ENCODE measurements around the gene MCF2L.
"Not testable (repeated sequence)": the region's sequence is repeated elsewhere in the genome, so short reads cannot be mapped to it uniquely, and the experiment has no call there.

MCF2L gene

DNA sequence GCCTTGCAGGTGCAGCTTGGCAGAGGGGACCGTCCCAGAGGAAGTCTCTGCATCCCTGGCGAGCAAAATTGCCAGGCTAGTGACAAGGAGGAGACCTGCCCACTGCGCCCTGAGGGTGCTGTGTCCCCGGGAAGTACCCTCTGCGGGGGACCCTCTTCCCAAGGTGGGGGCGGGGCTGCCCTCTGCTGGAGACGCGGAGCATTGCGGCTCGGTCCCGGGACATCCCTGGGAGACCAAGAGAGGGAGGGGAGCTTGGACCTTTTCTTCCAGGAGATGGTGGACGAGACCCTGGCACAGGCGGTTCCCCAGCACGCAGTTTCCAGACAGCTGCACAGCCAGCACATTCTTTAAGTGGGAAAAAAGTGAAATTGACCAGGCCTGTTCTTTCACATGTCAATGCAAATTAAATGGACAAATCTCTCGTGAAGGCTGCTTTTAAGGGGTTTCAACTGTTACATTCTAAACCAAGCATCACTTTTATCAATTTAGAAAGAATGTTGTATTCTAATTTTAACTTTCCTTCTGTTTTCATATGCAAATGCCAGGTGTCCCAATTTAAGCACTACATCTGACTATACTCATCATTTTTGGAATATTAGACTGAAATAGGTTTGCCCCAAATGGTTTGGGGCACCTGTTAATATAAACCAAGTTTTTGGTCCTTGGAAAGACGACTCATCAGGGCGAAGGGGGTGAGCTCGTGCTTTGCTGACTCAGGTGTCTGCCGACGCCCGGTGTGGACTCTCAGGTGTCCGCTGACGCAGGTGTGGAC is 60.7 kb downstream of the MCF2L start:
- H3K4me3 ChIP-seq (ENCODE audit: low read depth, low read length) = no peak overlapping the region

DNA sequence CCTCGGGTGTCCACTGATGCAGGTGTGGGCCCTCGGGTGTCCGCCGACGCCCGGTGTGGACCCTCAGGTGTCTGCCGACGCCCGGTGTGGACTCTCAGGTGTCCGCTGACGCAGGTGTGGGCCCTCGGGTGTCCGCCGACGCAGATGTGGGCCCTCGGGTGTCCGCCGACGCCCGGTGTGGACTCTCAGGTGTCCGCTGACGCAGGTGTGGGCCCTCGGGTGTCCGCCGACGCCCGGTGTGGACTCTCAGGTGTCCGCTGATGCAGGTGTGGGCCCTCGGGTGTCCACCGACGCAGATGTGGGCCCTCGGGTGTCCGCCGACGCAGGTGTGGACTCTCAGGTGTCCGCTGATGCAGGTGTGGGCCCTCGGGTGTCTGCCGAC is 61.2 kb downstream of the MCF2L start:
- not testable (repeated sequence) for H3K4me3 ChIP-seq (ENCODE audit: low read depth, low read length)

DNA sequence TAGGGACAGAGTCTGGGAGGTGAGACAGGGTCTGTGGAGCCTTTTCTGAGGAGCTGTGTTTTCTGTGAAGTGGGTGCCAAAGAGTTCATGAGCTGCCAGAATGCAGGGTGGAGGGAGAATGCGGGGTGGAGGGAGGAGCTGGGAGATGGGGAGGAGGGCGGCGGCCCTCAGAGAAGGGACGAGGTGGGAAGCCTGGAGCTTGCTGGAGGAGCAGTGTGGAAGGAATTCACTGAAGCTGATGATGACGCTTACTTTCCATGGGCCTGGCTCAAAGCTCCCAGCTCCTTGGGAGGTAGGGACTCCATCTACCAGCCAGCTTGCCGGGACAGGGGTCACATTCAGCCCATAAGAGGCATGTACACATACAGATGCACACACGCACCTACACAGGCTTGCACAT is 62.5 kb downstream of the MCF2L start:
- H3K4me3 ChIP-seq (ENCODE audit: low read depth, low read length) = no peak overlapping the region

DNA sequence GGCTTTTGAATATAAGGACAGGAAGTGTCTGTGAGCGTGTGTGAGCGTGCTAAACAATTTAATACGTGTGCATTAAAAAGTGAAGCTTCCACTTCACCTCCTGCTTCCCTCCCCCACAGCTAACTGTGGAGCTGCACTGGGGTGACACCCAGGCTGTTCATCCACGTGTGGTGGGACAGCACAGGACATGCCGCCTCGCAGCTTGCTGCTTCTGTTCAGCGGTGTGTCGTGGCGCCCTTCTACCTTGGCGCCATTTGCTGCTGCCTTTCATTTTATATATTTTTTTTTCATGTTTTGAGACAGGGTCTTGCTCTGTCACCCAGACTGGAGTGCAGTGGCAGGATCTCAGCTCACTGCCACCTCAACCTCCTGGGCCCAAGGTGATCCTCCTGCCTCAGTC is 63.3 kb downstream of the MCF2L start:
- H3K4me3 ChIP-seq (ENCODE audit: low read depth, low read length) = no peak overlapping the region

DNA sequence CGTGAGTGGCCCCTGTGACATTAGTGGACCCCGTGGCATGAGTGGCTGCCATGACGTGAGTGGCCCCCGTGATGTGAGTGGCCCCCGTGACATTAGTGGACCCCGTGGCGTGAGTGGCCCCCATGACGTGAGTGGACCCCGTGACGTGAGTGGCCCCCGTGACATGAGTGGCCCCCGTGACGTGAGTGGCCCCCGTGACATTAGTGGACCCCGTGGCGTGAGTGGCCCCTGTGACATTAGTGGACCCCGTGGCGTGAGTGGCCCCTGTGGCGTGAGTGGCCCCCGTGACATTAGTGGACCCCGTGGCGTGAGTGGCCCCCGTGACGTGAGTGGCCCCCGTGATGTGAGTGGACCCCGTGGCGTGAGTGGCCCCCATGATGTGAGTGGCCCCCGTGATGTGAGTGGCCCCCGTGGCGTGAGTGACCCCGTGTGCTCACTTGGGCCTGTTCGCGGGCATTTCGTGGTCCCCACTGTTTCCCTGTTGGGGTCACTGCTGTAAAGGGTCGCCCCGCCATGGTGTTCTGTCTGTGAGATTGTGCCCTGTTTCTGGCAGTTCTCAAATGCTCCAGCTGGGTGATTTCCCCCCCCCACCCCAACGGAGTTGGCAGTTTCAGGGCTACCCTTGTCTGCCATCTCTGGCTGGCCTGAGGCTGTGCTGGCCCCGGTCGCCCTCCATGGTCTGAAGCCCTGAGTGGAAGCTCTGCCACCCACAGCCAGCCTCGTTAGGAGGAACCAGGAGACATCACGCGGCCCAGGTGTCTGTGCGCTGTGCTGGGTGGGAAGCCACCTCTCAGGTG is 64.2 kb downstream of the MCF2L start:
- no peak overlapping the region for H3K4me3 ChIP-seq (ENCODE audit: low read depth, low read length)

DNA sequence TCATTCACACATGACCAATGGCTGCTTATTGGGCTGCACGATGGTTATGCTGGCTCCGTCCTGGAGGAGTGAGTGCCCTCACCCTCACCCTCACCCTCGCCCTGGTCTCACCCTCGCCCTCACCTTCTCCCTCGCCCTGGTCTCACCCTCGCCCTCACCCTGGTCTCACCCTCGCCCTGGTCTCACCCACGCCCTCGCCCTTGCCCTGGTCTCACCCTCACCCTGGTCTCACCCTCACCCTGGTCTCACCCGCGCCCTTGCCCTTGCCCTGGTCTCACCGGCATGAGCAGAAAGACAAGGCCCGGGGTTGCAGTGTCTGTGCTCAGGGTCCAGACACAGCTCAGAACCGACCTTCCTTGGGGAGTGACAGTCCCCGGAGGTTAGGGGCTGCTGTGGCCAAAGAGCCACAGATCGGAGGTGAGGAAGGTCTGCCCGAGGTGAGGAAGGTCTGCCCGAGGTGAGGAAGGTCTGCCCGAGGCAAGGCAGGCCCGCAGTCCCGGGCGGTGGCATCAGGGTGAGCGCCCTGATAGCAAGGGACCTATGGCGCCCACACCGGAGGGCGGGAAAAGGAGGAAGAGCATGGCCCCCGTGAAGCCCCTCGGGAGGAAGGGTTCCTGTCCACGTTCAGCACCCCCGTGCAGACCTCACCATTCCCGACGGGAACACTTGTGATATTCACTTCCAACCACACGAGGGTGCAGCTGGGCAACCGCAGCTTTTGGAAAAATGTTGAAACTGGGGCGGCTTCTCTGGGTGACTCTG is 65.6 kb downstream of the MCF2L start:
- no peak overlapping the region for H3K4me3 ChIP-seq (ENCODE audit: low read depth, low read length)

DNA sequence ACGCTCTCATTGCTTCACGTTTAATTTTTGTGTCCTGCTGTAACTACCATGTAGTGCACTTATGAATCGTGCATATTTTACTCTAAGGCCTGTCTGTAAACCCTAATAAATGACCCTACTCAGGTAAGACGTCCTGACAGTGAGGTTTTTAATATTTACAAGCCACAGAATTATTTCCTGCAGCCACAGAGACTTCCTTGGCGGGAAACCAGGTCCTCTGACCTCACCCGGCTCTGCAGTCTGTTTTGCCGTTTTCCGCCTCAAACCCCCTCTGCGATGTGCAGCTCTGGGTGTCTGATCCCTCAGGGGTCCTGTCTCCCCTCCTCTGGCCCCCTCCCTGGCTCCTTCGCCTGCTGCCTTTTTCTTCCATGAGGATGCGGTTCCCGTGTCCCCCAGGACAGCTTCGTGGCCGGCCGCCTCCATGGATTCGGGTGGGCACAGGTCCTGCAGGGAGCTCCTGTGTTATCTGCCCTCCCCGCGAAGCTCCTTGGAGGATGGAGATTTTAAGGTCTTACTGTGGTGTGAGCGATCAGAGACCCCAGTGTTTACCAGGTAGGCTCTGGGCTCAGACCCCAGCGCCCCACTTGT is 66.3 kb downstream of the MCF2L start:
- no peak overlapping the region for H3K4me3 ChIP-seq (ENCODE audit: low read depth, low read length)

DNA sequence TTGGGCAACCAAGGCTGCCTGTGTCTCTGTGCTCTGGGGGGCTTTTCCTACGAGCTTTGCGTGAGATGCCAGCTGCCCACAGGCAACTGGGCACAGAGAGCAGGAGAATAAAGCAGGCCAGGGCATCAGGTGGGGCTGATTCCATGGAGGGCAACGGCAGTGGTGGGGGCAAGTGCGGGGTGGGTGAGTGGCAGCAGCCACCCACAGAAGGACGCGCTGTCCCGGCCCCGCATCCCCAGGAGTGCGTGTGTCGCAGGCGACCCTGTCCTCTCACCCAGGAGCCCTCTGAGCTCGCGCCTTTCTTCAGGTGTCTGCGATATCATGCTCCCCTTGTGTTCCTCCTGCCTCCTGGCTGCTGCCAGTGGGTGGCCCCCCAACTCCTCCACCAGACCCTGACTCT is 67.4 kb downstream of the MCF2L start:
- H3K4me3 ChIP-seq (ENCODE audit: low read depth, low read length) = no peak overlapping the region

DNA sequence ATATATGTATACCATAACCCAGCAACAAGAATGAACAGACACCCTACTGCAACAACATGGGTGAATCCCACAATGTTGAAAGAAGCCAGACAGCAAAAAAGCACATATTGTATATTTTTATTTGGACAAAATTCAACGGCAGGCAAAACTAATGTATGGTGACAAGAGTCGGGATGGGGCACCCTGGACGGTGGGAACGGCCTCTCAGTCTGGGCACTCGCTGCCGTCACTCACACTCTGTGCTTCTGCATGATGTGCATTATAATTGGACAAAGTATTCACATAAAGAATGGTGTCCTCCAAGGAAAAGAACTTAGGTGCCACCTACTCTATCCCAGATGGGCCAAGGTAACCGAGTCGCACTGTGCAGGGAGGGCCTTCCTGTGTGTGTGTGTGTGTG is 71.0 kb downstream of the MCF2L start:
- H3K4me3 ChIP-seq (ENCODE audit: low read depth, low read length) = no peak overlapping the region

DNA sequence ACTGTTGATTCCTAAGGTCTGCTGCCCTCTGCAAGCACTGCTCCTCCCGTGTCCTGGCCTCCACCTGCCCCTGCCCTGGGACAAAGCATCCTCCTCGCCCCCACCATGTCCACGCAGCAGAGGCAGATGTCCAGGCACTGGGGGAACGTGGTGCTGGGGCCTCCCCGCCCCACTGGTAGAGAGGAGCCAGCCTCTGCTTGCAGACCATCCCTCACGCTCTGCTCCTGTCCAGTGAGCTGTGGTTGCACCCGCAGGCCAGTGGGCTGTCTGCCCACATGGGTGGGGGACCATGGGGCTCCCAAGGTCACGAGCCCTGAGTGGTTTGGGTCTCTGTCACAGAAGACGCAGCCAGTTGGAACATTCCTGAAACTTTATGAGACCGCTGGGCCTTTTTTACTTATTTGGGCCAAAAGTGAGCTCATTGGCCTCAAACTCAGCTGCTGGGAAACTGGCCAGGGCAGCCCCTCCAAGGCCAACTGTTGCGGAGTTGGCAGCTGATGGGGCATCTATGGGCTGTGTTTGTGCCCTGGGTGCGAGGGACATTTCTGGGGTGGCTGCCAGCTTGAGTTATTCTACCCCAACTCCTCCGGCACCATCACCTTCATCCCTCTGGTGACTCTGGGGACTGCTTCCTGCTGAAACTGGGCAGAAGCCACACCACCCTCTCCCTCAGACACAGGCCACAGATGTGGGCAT is 71.7 kb downstream of the MCF2L start:
- H3K4me3 ChIP-seq (ENCODE audit: low read depth, low read length) = no peak overlapping the region

DNA sequence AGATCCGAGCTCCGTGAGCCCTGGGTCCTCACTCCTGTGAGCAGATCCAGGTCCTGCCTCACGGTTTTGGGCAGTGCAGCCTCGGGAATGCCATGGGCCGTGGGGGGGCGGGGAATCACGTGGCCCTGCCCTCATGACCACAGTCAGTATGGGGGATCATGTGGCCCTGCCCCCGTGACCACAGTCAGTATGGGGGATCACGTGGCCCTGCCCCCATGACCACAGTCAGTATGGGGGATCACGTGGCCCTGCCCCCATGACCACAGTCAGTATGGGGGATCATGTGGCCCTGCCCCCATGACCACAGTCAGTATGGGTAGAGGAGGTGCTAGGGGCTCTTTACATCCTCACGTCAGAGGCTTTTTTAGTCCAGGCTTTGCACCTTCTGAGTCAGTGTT is 72.3 kb downstream of the MCF2L start:
- H3K4me3 ChIP-seq (ENCODE audit: low read depth, low read length) = no peak overlapping the region

DNA sequence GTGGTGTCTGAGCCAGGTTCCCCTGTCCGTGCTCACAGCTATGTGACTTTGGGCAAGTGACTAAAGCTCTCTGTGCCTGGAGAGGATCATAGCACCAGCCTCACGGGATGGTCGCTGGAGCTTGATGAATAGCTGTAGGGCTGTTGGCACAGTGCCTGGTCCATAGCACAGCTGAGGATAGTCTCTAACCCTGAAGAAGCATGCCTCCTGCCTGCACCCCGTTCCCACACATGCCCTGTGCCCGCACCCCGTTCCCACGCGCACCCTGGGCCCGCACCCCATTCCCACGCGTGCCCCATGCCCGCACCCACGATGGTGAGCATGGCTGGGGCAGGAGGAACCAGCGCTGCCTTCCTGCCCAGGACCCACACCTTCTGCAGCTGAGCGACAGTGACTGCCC is 72.9 kb downstream of the MCF2L start:
- no peak overlapping the region for H3K4me3 ChIP-seq (ENCODE audit: low read depth, low read length)

DNA sequence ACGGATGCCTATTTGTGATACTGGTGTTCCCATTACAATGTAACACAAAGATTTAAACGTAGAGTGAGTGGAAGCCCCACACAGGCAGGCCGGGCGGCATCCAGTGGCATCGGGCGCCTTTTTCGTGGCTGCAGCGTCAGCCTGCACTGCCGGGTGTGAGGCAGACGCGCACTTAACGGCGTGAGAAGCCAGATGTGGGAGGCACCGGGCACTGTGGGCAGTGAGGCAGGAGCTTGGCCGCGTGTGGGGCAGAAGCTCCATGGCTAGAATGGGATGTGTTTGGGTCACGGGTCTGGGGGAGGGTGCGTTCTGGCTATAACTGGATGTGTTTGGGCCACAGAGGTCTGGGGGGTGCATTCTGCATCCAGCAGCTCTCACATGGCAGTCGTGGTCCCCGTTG is 73.4 kb downstream of the MCF2L start:
- H3K4me3 ChIP-seq (ENCODE audit: low read depth, low read length) = no peak overlapping the region

DNA sequence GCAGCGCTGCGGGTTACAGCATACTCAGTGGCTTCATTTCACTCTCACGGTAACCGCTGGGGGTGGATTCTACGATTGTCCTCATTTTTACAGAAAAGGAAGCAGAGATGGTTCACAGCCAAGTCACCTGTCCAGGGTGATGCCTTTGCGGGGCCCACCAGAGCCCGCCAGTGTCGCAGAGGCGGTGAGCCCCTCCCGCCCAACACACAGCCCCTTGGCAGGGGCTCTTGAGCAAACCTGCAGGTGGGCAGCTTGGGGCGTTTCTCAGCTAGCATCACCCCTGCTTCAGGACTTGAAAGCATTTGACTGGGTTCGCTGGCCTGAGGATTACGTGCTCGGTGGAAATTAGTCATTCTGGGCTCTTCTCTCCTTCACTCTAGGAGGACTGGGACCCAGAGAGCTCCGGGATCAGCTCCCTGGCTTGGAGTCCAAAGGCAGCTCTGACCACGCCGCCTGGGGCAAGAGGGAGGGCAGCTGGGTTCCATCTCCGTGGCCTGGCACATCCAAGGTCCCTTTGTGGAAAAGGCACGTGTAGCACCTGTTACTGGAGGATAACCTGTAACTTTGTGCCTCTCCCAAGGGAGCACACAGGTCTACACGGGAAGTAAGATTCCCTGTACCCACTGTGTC is 74.1 kb downstream of the MCF2L start:
- H3K4me3 ChIP-seq (ENCODE audit: low read depth, low read length) = no peak overlapping the region

DNA sequence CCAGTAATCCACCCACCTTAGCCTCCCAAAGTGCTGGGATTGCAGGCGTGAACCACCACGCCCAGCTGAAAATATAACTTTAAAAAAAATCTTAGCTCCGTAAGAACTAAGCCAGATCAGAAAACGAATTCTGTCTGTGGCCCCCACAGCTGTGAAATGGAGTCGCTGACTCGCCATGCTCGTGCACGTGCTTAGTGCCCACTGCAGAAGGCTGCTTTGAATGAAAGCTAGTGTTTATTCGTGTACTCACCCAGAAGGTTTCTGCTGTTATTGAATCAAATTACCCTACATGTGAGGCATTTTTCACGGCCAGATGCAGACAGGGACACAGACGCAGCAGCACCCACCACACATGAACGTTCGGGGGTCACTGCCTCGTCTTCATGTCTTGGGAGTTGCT is 74.9 kb downstream of the MCF2L start:
- H3K4me3 ChIP-seq (ENCODE audit: low read depth, low read length) = no peak overlapping the region

DNA sequence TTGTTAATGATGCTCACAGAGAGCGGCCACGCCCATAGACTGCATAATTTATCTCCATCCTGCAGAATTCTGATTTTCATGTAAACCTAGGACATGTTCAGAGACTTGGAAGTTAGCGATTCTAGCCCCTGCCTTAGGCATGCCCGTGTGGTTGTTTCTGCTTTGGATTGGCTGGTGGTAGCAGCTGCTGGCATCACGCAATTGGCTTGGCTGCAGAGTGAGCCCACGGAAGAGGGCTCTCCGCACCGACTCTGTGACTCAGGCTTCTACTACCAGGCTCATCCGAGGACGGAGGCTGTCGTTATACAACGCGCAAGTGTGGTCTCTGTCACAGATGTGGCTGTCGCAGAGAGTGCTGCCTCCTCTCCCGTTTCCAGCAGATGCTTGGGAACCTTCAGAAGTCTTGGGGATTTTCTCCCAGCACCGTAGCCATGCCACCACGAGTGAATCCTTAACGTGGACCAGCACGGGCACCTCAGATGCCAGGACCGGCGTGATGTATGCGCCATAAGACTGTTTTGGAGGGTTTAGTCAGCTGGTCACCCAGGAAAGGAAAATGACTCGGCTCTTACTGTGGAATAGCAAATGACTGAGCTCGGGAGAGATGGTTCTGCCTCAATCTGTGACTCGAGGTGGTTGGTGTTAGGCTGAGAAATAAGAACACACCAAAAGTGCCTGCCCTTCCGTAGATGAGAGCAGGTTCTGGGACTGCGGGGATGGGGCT is 75.5 kb downstream of the MCF2L start:
- no peak overlapping the region for H3K4me3 ChIP-seq (ENCODE audit: low read depth, low read length)

DNA sequence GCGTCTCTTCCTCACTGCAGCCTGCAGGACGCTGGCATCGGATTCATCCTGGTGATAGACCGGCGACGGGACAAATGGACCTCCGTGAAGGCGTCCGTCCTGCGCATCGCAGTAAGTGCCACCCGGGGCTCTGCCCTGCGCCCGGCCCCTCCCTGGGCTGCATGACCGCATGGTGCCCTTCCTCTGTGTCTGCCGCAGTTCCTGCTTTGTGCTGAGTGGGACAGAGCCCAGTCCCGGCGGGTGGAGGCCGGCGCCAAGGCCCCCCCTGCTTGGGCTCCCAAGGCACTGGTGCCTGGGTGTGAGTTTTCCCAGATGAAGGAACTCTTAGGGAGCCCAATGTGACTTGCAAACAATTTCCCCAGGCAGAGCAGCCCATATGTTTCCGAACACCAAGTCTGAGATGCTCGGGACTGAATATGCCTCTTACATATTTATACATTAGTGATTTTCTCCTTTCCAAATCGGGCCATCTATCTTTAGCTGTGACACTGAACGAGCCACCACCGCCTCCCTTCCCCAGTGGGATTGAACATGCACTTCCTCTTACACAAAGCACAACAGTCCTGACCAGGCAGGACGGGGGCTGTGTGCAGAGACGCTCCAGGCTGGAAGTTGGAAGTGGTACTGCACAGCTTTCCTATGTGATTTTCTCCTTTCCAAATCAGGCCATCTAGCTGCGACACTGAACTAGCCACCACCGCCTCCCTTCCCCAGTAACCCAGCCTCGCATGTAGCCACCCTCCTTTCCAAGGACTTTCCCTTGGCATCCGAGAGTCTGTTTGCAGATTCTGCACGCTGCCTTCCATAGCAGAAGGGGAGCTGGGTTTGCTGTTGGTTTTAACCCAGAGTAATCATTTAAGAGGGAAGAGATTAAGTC is 76.5 kb downstream of the MCF2L start:
- no peak overlapping the region for H3K4me3 ChIP-seq (ENCODE audit: low read depth, low read length)

DNA sequence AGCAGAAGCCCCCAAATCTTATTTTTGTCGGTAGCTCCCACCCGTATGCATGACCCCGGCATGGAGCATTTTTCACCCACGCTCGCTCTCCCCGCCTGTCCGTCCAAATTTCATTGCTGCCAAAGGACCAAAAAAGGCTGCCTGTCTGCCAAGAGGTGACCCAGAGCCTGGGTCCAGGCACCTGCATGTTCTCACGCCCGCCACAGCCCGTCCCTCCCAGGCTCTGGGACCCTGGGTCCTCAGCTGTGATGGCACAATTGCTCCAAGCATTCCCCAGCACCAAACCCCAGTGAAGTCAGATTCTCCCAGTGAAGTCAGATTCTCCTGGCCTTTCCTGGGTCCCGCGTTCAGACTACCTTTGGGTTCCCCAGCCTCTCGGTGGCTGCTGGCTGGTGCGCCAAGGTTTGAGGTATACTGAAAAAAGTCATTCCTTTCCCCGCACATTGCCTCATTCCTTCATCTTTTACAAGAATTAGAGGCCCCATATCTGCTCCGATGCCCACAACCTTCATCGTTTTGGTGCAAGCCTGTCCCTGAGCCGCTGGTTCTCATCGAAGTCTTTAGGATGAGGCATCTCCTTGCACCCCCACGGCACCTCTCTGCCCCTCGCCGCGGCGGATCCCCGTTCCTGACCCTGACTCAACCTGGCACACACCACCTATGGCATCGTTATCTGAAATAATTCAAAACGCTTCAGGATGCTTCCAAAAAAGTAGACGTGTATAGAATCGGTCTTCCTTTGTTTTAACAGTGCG is 77.3 kb downstream of the MCF2L start:
- H3K4me3 ChIP-seq (ENCODE audit: low read depth, low read length) = no peak overlapping the region
